GM12878 (cell line): ENCODE data around the gene PARP16. TPM values are rescaled to one million over a fixed set of nuclear protein-coding genes. Genes with fewer than 3 reads are reported as not detected.

ENCODE experiments used
- ATAC-seq: fragments of 200-7000 bp; cut with Tn5 transposase; 3 replicates; pipeline ENCODE4 v1.9.1; 2020; ENCODE audit warnings: mild to moderate bottlenecking, moderate library complexity
- BruUV-seq: library from RNA; stranded (reverse); fragments of 400-500 nt; replicated peaks from 2 replicates; lab custom pipeline; 2021; lab: Mats Ljungman, UMichigan
- CTCF ChIA-PET: fragments of 300-600 bp; sonication (Branson Sonifier 250); formaldehyde crosslinking; extraction: SDS; loops from one replicate; lab custom pipeline; 2021; ENCODE audit warnings: inconsistent platforms; lab: Yijun Ruan, JAX
- POLR2A ChIA-PET: fragments of 350-600 bp; formaldehyde crosslinking; extraction: SDS; loops from one replicate; lab custom pipeline; 2021; ENCODE audit warnings: inconsistent platforms; lab: Charles Lee
- RAD21 ChIA-PET: fragments of 300-600 bp; sonication (Branson Sonifier 250); formaldehyde crosslinking; loops from one replicate; lab custom pipeline; 2023; ENCODE audit warnings: antibody characterized with exemption; ENCODE audit not compliant: unreplicated experiment; lab: Charles Lee
- SMC1A ChIA-PET: fragments of 300-600 bp; sonication (Branson Sonifier 250); formaldehyde crosslinking; loops from one replicate; lab custom pipeline; 2023; ENCODE audit not compliant: unreplicated experiment, uncharacterized antibody; lab: Charles Lee
- DNase-seq: peaks from one replicate; pipeline ENCODE4 v3.0.0-alpha.2; 2011; ENCODE audit warnings: low read depth, low spot score
- FAIRE-seq: peaks from 3 replicates; lab custom pipeline; 2011; peaks lifted over from hg19 to GRCh38; lab: Jason Lieb, UNC
- H2AFZ ChIP-seq: 2 replicates; pipeline ENCODE4 v1.6.0; 2011; ENCODE audit warnings: low read depth, low read length, control low read depth; ENCODE audit not compliant: control insufficient read depth
- H3K27ac ChIP-seq: 2 replicates; pipeline ENCODE4 v1.5.1; 2011; ENCODE audit warnings: control low read depth; ENCODE audit not compliant: control insufficient read depth, insufficient read depth
- H3K27me3 ChIP-seq, 2 experiments: replicated peaks in 1 of 2; 2 replicates each; pipeline versions ENCODE4 v1.6.0 to v1.6.1; 2011; ENCODE audit warnings: low read length in 1 of 2; ENCODE audit not compliant: control insufficient read depth in 2 of 2, insufficient read depth in 2 of 2
- H3K36me3 ChIP-seq, 2 experiments: 2 replicates each; pipeline ENCODE4 v1.5.1; 2011; ENCODE audit warnings: low read length in 1 of 2; ENCODE audit not compliant: control insufficient read depth in 2 of 2, insufficient read depth in 2 of 2
- H3K4me1 ChIP-seq: 2 replicates; pipeline ENCODE4 v1.6.1; 2011; ENCODE audit warnings: mild to moderate bottlenecking, low read length, moderate library complexity, mixed read lengths; ENCODE audit not compliant: control insufficient read depth, insufficient read depth
- H3K4me2 ChIP-seq: 2 replicates; pipeline ENCODE4 v1.6.0; 2011; ENCODE audit warnings: control low read depth; ENCODE audit not compliant: control insufficient read depth, insufficient read depth
- H3K4me3 ChIP-seq: fragments of 200-600 bp; sonication (generic); 2 replicates; pipeline ENCODE4 v1.5.1; 2016
- H3K79me2 ChIP-seq: 2 replicates; pipeline ENCODE4 v1.6.0; 2011; ENCODE audit warnings: low read length; ENCODE audit not compliant: control insufficient read depth, insufficient read depth
- H3K9ac ChIP-seq: 2 replicates; pipeline ENCODE4 v1.8.0; 2011; ENCODE audit warnings: low read length, control low read depth, mixed read lengths; ENCODE audit not compliant: control insufficient read depth, insufficient read depth
- H3K9me3 ChIP-seq: replicated peaks from 3 replicates; pipeline ENCODE4 v1.5.1; 2011; ENCODE audit warnings: mild to moderate bottlenecking, low read length; ENCODE audit not compliant: control insufficient read depth, insufficient read depth
- H4K20me1 ChIP-seq: 2 replicates; pipeline ENCODE4 v1.6.0; 2011; ENCODE audit not compliant: control insufficient read depth, insufficient read depth
- ATF2 ChIP-seq: IDR thresholded peaks from 2 replicates; pipeline ENCODE4 v1.6.1; 2012; ENCODE audit warnings: low read length, inconsistent platforms
- CBX3 ChIP-seq: fragments of 200-600 bp; sonication (generic); IDR thresholded peaks from 2 replicates; pipeline ENCODE4 v1.6.1; 2016; ENCODE audit warnings: low read depth, borderline replicate concordance
- CUX1 ChIP-seq: IDR thresholded peaks from 2 replicates; pipeline ENCODE4 v1.6.1; 2012; ENCODE audit warnings: improper control_type of control experiment, low read depth, low read length; ENCODE audit not compliant: insufficient replicate concordance
- E2F8 ChIP-seq: fragments of 450-650 bp; IDR thresholded peaks from 2 replicates; pipeline ENCODE4 v1.6.1; 2018; ENCODE audit warnings: mild to moderate bottlenecking, low read depth, moderate library complexity; ENCODE audit not compliant: partially characterized antibody
- ESRRA ChIP-seq: IDR thresholded peaks from 2 replicates; pipeline ENCODE4 v1.6.1; 2012; ENCODE audit warnings: mild to moderate bottlenecking, low read length, improper control_type of control experiment
- MTA3 ChIP-seq: IDR thresholded peaks from 2 replicates; pipeline ENCODE4 v1.6.1; 2012; ENCODE audit warnings: low read length, inconsistent platforms, borderline replicate concordance
- NFXL1 ChIP-seq: fragments of 450-650 bp; IDR thresholded peaks from 2 replicates; pipeline ENCODE4 v1.6.1; 2017; ENCODE audit warnings: antibody characterized with exemption, mild to moderate bottlenecking, borderline replicate concordance
- NRF1 ChIP-seq: conservative IDR thresholded peaks from 2 replicates; pipeline ENCODE4 v1.6.1; 2011; ENCODE audit warnings: mild to moderate bottlenecking, low read depth, low read length, improper control_type of control experiment
- SPI1 ChIP-seq: IDR thresholded peaks from 2 replicates; pipeline ENCODE4 v1.6.1; 2011; ENCODE audit warnings: low read depth, mild to moderate bottlenecking, low read length, moderate library complexity, borderline replicate concordance; ENCODE audit not compliant: insufficient read depth
- STAT1 ChIP-seq: fragments of 450-650 bp; conservative IDR thresholded peaks from 2 replicates; pipeline ENCODE4 v1.6.1; 2014; ENCODE audit warnings: antibody characterized with exemption, mild to moderate bottlenecking
- USF1 ChIP-seq: IDR thresholded peaks from 2 replicates; pipeline ENCODE4 v1.6.1; 2011; ENCODE audit warnings: borderline replicate concordance, low read depth, mild to moderate bottlenecking, moderate library complexity, mixed read lengths, low read length; ENCODE audit not compliant: insufficient read depth; ENCODE audit errors: extremely low read length
- WGBS: methylation state at CpG from one replicate; pipeline ENCODE4 v1.1.6; 2016; ENCODE audit warnings: low lambda C conversion rate; ENCODE audit not compliant: insufficient replicate concordance, insufficient coverage; ENCODE audit errors: missing lambda C conversion rate; 5-methylcytosine and 5-hydroxymethylcytosine counted together
- in situ Hi-C: fragments of 300-500 bp; cut with MboI; formaldehyde crosslinking; loops from 9 replicates; pipeline ENCODE4 v1.14.3; 2018; ENCODE audit warnings: mixed read lengths
- intact Hi-C: fragments of 100-400 bp; cut with micrococcal nuclease; formaldehyde crosslinking; loops from one replicate; pipeline ENCODE4 v1.14.2; 2022; ENCODE audit not compliant: unreplicated experiment
- polyA plus RNA-seq, 11 experiments: library from polyadenylated mRNA; depleted of rRNA in 4 of 11; unstranded in 6 of 11; stranded (reverse) in 5 of 11; fragments of >200 nt; fragmentation: Nextera tagmentation in 4 of 11; fragmentation: Illumina TruSeq in 1 of 11; extraction: Ambion mirVana in 4 of 11; extraction: Trizol in 1 of 11; gene quantifications; 1 replicate in 1 of 11; 2 replicates in 10 of 11; pipeline versions ENCODE4 v1.2.1 to v1.2.3, GENCODE V29; 2011 to 2016; ENCODE audit warnings: inconsistent platforms in 2 of 11, missing spikeins in 2 of 11, low read depth in 1 of 11
- total RNA-seq, 4 experiments: library from RNA; depleted of rRNA in 3 of 4; stranded (reverse); fragments of >200 nt in 3 of 4; fragmentation: Illumina TruSeq in 1 of 4; extraction: Trizol in 1 of 4; gene quantifications; 2 replicates each; pipeline versions ENCODE4 v1.2.1 to v1.2.3, GENCODE V29; 2013 to 2021

The PARP16 gene
- total and polyA plus RNA-seq, 10 of the 15 experiments (the other 5 are each of a cell fraction or from before 2014, with no cell fraction given) = 4.9 to 15.7 (median 9.9) TPM

GRCh38 chr15:65333856-65334255 lies 47.2 kb upstream of the PARP16 start (continued):
- TF ChIP-seq ATF2 = no peak
- TF ChIP-seq SPI1 = no peak
- TF ChIP-seq E2F8 = no peak

GRCh38 chr15:65333148-65333820 lies 46.6 kb upstream of the PARP16 start:
- CTCF ChIA-PET = no interaction called here
- intact Hi-C loops = no loop called here
- no peak for FAIRE-seq
- RAD21 ChIA-PET = no interaction called here
- no TSS peak for BruUV-seq
- POLR2A ChIA-PET = no interaction called here
- Histone ChIP-seq H3K4me2 (no peak overlapping the region), H2AFZ (no peak overlapping the region), H4K20me1 (no peaks in the 10 kb centered on the region), H3K27ac (no peak overlapping the region), H3K9me3 (no peaks in the 10 kb centered on the region), H3K36me3 (no peaks in the 10 kb centered on the region), H3K27me3 (no peaks in the 10 kb centered on the region), H3K4me3 (no peak overlapping the region), H3K4me1 (peaks cover 6% of the 10 kb centered on the region), H3K9ac (no peak overlapping the region), H3K79me2 (no peaks in the 10 kb centered on the region)
- no peak for ATAC-seq
- SMC1A ChIA-PET = no interaction called here
- 23% methylated on average over 15 of the region's 16 CpGs for WGBS
- no peak for DNase-seq
- in situ Hi-C loops = no loop called here
- no peak for TF ChIP-seq CUX1
- TF ChIP-seq NRF1 = no peak
- no peak for TF ChIP-seq STAT1
- TF ChIP-seq ESRRA = no peak
- TF ChIP-seq NFXL1 = no peak
- no peak for TF ChIP-seq MTA3
- TF ChIP-seq CBX3 = no peak
- no peak for TF ChIP-seq USF1
